Calu3 (cell line): ENCODE results near the gene PREX1. TPM values are rescaled to one million over a fixed set of nuclear protein-coding genes. Genes with fewer than 3 reads are reported as not detected.

Experiments
- BruUV-seq: library from RNA; stranded (reverse); fragments of 400-500 nt; replicated peaks from 2 replicates; lab custom pipeline; 2021; lab: Mats Ljungman, UMichigan
- CTCF ChIA-PET: fragments of 300-600 bp; sonication (Branson Sonifier 250); formaldehyde crosslinking; loops from one replicate; lab custom pipeline; 2022; ENCODE audit warnings: antibody characterized with exemption; lab: Charles Lee
- DNase-seq: peaks from one replicate; pipeline ENCODE4 v3.0.0; 2022
- H3K27ac Mint-ChIP-seq: one replicate; pipeline ENCODE4 v1.8.0; 2022; ENCODE audit warnings: mixed read lengths; ENCODE audit not compliant: unreplicated experiment
- H3K27me3 Mint-ChIP-seq: one replicate; pipeline ENCODE4 v1.8.0; 2022; ENCODE audit warnings: mixed read lengths; ENCODE audit not compliant: unreplicated experiment
- H3K36me3 Mint-ChIP-seq: one replicate; pipeline ENCODE4 v1.8.0; 2022; ENCODE audit warnings: mild to moderate bottlenecking, moderate library complexity, mixed read lengths; ENCODE audit not compliant: insufficient read depth, unreplicated experiment
- H3K4me1 Mint-ChIP-seq: one replicate; pipeline ENCODE4 v1.8.0; 2022; ENCODE audit warnings: mild to moderate bottlenecking, low read depth, mixed read lengths; ENCODE audit not compliant: unreplicated experiment
- H3K4me3 Mint-ChIP-seq: one replicate; pipeline ENCODE4 v1.8.0; 2022; ENCODE audit warnings: mild to moderate bottlenecking, low read depth, moderate library complexity, mixed read lengths; ENCODE audit not compliant: unreplicated experiment
- H3K9me3 Mint-ChIP-seq: one replicate; pipeline ENCODE4 v1.8.0; 2022; ENCODE audit warnings: low read depth, mixed read lengths; ENCODE audit not compliant: unreplicated experiment
- intact Hi-C: fragments of 100-400 bp; cut with micrococcal nuclease; formaldehyde crosslinking; loops from one replicate; pipeline ENCODE4 v1.10.0; 2022; ENCODE audit not compliant: unreplicated experiment
- total RNA-seq: library from RNA; stranded (reverse); gene quantifications from 2 replicates; pipeline ENCODE4 v1.2.3, GENCODE V29; 2022
- TF ChIP-seq, protein P1 (sequence below): fragments of 200-600 bp; IDR thresholded peaks from one replicate; pipeline ENCODE4 v1.8.0; 2022; ENCODE audit warnings: antibody characterized with exemption; ENCODE audit not compliant: unreplicated experiment

PREX1 gene
- total RNA-seq, 1 experiment from 2014 or later: 0.31 TPM

DNA sequence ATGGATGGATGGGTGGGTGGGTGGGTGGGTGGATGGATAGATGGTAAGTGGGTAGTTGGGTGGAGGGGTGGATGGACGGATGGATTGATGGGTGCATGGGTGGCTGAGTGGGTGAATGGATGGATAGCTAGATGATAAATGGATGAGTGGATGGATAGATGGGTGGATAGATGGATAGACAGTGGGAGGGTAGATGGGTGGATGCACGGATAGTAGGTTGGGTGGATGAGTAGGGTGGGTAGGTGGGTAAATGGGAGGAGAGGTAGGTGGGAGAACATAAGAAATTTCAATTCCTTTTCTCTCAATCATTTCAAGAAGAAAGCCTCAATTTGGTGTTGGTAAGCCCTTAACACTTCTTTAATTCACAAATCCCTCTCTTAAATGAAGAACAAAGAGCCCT is 186.9 kb downstream of the PREX1 start:
- CTCF ChIA-PET: interaction anchor here (0.6 kb wide), 2 partner anchors 209 to 260 kb away, joined by 3 read pairs; no protein-coding TSS in a partner anchor

DNA sequence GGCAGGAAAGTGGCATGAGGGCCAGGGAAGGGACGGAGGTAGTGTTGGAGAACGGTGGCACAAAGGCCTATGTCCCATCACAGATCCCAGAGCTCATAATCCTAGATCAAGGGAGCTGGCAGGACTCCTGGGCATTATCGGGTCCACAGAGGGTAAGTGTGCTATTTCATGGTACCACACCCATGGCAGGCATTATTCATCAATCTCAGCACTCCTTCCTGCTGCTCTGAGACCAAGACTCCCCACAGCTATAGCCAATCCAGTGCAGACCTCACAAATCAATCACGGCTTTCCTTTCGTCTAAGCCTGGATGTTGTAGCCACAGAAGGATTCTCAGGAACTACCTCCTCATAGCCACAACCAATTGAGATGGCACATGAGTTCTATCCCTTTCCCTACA is 187.9 kb downstream of the PREX1 start:
- TF ChIP-seq, protein P1, sequence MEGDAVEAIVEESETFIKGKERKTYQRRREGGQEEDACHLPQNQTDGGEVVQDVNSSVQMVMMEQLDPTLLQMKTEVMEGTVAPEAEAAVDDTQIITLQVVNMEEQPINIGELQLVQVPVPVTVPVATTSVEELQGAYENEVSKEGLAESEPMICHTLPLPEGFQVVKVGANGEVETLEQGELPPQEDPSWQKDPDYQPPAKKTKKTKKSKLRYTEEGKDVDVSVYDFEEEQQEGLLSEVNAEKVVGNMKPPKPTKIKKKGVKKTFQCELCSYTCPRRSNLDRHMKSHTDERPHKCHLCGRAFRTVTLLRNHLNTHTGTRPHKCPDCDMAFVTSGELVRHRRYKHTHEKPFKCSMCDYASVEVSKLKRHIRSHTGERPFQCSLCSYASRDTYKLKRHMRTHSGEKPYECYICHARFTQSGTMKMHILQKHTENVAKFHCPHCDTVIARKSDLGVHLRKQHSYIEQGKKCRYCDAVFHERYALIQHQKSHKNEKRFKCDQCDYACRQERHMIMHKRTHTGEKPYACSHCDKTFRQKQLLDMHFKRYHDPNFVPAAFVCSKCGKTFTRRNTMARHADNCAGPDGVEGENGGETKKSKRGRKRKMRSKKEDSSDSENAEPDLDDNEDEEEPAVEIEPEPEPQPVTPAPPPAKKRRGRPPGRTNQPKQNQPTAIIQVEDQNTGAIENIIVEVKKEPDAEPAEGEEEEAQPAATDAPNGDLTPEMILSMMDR: no peak
- peaks cover 33% of the 10 kb centered on the region for H3K27me3 Mint-ChIP-seq
- intact Hi-C loops: no loop called here
- H3K4me1 Mint-ChIP-seq: peaks cover 14% of the 10 kb centered on the region
- BruUV-seq: no TSS peak
- H3K27ac Mint-ChIP-seq: no peak overlapping the region
- no peak overlapping the region for H3K4me3 Mint-ChIP-seq
- no peaks in the 10 kb centered on the region for H3K9me3 Mint-ChIP-seq
- H3K36me3 Mint-ChIP-seq: no peaks in the 10 kb centered on the region
- no peak for DNase-seq
- CTCF ChIA-PET: interaction anchor here (1.2 kb wide), 1 partner anchor 18 kb away, joined by 3 read pairs; no protein-coding TSS in a partner anchor

More for the DNA sequence above, 186.9 kb downstream of the PREX1 start:
- Mint-ChIP-seq H3K36me3 (no peaks in the 10 kb centered on the region), H3K4me3 (no peak overlapping the region), H3K27ac (no peak overlapping the region), H3K9me3 (no peaks in the 10 kb centered on the region), H3K27me3 (peaks cover 33% of the 10 kb centered on the region), H3K4me1 (peaks cover 14% of the 10 kb centered on the region)
- no TSS peak for BruUV-seq
- intact Hi-C loops: no loop called here
- TF ChIP-seq, protein P1: no peak
- DNase-seq: no peak

DNA sequence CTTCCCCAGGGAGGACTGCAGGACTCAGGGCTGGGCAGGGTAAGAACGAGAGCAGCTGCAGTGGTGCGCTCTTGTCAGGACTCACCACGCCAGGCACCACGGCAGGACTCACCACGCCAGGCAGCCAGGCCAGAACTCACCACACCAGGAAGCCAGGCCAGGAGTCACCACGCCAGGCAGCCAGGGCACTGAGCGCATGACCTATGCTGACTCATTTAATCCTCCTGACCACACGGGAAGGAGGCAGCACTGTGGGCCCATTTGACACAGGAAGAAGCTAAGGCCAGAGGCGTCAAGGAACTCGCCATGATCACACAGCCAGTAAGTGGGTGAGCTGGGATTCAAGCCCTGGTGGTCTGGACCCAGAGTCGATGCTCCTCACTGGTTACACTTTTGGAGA is 189.3 kb downstream of the PREX1 start:
- CTCF ChIA-PET: interaction anchor here (0.5 kb wide), 1 partner anchor 496 kb away, joined by 3 read pairs; no protein-coding TSS in a partner anchor
- H3K27ac Mint-ChIP-seq: peak overlapping the region; percentile 29
- no peaks in the 10 kb centered on the region for H3K36me3 Mint-ChIP-seq
- H3K9me3 Mint-ChIP-seq: no peaks in the 10 kb centered on the region
- BruUV-seq: no TSS peak
- H3K27me3 Mint-ChIP-seq: peaks cover 40% of the 10 kb centered on the region
- TF ChIP-seq, protein P1: no peak
- intact Hi-C loops: no loop called here
- peak; percentile 61 for DNase-seq
- H3K4me1 Mint-ChIP-seq: peaks cover 14% of the 10 kb centered on the region
- no peak overlapping the region for H3K4me3 Mint-ChIP-seq

DNA sequence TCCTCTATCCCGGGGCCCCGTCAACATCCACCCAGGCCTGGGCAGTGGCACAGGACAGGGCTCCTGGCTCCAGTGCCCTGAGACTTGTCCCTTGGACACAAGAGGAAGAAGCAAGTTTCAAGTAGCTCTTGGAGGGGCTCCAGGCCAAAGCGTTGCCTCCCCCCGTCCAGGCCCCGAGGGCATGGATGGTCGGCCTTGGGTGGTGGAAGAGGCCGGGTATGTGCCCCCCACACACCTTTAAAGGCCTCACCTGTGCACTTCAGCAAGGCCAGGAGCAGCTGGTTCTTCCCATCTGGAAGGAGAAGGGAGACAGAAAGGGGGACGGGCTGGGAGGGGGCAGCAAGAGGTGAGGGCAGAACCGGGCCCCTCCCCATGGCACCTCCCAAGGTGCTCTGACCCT is 190.3 kb downstream of the PREX1 start:
- H3K9me3 Mint-ChIP-seq: no peaks in the 10 kb centered on the region
- CTCF ChIA-PET: interaction anchor here (1.0 to 1.1 kb wide), 2 partner anchors 11 to 20 kb away, joined by 3 read pairs; no protein-coding TSS in a partner anchor
- intact Hi-C loops: no loop called here
- no peaks in the 10 kb centered on the region for H3K36me3 Mint-ChIP-seq
- peaks cover 14% of the 10 kb centered on the region for H3K4me1 Mint-ChIP-seq
- TF ChIP-seq, protein P1: no peak
- no peak overlapping the region for H3K27ac Mint-ChIP-seq
- DNase-seq: no peak
- no peak overlapping the region for H3K4me3 Mint-ChIP-seq
- BruUV-seq: no TSS peak
- peaks cover 51% of the 10 kb centered on the region for H3K27me3 Mint-ChIP-seq
